HG03066 (cell line): ENCODE measurements around the gene MAP3K5.
A peak's percentile ranks its signal among the peaks of the same experiment; 100 is the strongest.
"Not testable (repeated sequence)": the region's sequence is repeated elsewhere in the genome, so short reads cannot be mapped to it uniquely, and the experiment has no call there.

Experiments
- ATAC-seq: cut with Tn5 transposase; IDR thresholded peaks from one replicate; pipeline ENCODE4 v1.9.1; 2021; ENCODE audit warnings: low read depth; ENCODE audit not compliant: unreplicated experiment

MAP3K5 gene, protein sequence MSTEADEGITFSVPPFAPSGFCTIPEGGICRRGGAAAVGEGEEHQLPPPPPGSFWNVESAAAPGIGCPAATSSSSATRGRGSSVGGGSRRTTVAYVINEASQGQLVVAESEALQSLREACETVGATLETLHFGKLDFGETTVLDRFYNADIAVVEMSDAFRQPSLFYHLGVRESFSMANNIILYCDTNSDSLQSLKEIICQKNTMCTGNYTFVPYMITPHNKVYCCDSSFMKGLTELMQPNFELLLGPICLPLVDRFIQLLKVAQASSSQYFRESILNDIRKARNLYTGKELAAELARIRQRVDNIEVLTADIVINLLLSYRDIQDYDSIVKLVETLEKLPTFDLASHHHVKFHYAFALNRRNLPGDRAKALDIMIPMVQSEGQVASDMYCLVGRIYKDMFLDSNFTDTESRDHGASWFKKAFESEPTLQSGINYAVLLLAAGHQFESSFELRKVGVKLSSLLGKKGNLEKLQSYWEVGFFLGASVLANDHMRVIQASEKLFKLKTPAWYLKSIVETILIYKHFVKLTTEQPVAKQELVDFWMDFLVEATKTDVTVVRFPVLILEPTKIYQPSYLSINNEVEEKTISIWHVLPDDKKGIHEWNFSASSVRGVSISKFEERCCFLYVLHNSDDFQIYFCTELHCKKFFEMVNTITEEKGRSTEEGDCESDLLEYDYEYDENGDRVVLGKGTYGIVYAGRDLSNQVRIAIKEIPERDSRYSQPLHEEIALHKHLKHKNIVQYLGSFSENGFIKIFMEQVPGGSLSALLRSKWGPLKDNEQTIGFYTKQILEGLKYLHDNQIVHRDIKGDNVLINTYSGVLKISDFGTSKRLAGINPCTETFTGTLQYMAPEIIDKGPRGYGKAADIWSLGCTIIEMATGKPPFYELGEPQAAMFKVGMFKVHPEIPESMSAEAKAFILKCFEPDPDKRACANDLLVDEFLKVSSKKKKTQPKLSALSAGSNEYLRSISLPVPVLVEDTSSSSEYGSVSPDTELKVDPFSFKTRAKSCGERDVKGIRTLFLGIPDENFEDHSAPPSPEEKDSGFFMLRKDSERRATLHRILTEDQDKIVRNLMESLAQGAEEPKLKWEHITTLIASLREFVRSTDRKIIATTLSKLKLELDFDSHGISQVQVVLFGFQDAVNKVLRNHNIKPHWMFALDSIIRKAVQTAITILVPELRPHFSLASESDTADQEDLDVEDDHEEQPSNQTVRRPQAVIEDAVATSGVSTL (N-terminal part only)

DNA sequence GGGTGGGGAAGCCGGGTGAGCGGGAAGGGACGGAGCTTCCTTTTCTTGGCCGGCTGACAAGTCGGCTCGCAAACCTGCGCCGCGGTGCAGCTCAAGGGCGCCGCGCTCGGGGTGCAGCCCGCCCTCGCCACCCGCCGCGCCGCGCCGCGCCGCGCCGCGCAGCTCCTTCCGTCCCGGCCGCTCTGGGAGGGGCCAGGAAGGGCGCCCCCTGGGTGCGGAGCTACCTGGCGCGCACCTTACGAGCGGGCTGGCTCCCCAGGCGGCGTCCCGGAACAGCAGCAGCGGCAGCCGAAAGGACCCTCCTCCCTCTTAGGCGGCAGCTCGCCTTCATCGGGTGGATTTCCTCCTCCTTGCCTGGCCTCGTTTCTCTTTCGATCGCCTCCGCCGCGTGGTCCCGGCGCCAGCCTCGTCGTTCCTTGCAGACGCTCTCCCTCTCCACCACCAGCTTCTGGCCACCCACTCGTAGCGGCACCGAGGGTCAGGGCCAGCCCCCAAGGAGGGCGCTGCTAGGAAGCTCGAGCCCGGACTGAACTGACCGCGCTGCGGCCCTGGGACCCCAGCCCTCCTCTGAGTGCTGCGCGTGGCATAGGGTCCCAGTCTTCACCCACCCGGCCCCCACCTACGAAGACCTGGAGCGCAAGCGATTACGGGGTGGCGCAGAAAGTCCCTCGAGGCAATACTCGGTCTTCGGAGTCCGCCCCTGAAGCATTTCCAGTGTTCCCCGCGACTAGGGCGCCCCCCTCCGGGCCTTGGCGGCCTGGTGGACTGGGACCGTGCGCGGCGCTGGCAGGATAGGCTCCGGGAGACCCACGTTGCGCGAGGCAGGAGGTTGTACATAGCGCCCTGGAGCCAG is at the start of gene MAP3K5:
TSS of gene MAP3K5 (minus strand) at position 68 of the 853 bp plus-strand sequence. CDS start 320 bp downstream, outside the sequence.
- ATAC-seq = peak; percentile 54

DNA sequence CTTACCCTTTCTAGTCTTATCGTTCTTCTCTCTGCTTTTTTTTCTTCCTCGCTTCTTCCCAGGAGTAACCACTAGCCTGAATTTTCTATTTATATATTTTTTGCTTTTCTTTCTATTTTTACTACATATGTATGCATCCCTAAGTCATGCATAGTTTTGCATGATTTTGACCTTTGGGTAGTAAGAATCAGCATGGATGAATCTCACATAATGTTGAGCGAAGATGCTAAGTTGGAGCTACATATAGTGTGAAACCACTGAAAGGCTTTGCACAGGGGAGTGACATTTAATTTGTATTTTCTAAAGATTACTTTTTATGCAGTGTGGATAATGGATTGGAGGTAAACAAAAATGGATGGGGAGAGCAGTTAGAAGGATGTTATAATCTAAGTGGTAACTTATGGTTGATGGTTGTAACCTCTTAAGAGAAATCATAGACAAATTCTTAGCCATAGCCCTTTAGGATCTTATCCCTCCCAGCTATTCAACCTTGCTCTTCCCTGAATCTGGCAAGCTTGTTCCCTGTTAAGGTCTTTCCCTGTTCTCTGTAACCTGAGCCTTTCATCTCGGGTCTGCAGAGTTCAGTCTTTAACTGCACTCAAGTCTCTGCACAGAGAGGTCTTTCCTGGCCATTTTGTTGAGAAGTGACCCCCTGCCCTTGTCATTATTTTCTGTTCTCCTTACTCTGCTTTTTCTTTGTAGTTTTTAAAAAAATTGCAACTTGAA is 48.2 kb upstream of the MAP3K5 start:
- no peak for ATAC-seq

DNA sequence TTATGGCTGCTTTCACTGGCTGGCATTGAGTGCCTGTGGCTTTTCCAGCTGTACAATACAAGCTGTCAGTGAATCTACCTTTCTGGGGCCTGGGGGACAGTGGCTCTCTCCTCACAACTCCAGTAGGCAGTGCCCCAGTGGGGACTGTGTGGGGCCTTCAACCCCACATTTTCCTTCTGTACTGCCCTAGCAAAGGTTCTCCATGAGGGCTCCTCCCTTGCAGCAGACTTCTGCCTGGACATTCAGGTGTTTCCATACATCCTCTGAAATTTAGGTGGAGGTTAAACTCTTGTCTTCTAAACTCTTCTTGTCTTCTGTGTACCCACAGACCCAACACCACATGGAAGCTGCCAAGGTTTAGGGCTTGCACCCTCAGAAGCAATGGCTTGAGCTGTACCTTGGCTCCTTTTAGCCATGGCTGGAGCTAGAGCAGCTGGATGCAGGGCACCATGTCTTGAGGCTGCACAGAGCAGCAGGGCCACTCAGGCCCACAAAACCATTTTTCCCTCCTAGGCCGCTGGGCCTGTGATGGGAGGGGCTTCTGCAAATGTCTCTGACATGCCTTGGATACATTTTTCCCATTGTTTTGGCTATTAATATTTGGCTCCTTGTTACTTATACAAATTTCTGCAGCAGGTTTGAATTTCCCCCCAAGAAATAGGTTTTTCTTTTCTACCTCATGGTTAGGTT is 39.7 kb upstream of the MAP3K5 start:
- ATAC-seq = no peak

DNA sequence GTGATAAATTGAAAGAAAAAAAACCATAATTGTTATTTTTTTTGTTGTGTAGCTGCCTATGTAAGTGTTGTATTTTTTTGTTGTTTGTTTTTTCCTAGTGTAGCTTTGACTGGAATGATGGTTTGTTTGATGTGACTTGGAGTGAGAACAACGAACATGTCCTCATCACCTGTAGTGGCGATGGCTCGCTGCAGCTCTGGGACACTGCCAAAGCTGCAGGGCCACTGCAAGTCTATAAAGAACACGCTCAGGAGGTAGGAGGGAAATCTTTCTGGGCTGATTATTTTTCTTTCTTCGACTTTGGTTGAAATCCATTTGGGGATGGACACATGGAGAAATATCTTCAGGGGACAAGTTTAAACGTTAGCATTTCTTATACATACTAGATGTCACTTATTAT is 33.9 kb upstream of the MAP3K5 start:
- ATAC-seq = no peak

DNA sequence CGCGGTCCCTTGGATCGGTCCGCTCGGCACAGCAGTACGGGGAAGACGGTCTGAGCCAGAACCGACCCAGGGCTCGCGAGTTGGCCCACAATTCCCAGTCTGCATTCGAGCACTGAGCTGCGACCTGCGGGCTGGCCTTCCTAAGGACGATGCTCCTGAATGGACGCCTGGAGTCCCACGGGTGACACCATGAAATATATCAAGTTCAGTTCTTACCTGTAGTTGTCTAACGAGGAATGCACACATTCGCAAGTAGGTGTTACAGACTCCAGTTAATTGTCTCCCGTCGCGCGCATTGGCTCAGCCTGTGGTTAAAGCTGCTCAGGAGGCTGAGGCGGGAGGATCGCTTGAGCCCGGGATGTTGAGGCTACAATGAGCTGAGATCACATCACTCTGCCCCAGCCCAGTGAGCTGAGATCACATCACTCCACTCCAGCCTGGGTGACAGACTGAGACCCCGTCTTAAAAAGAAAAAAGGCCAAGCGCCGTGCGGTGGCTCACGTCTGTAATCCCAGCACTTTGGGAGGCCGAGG is 30.9 kb upstream of the MAP3K5 start:
- no peak for ATAC-seq

DNA sequence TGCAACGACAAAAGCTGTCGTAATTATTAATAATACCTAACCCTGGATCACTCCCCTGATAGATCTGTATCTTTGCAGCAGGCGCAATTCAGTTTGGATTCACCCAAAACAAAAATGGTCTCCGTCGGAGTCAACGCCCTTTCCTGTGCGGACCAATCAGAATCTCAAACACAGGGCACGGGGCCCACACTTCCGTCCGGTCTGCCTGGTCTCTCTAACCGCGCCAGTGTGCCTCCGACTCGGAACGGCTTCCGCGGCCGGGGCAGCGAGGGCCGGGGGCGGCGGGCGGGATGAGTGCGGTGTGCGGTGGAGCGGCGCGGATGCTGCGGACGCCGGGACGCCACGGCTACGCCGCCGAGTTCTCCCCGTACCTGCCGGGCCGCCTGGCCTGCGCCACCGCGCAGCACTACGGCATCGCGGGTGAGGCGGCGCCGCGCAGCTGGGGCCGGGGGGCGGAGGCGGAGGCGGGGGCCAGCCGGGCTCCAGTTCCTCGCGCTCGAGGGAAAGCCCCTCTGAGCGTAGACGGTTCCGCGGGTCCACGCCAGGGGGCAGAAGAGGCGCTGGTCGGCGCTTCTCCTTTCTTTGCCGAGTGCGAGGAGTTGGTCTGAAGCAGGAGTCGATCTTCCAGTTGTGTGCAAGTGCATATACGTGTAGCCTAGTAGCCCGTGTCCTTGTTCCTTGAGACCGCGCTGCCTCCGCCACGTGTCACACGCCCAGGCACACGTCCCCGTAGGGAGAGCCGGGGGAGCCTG is 30.3 kb upstream of the MAP3K5 start, which contains the start of gene PEX7:
TSS of gene PEX7 (plus strand) at position 217 of the 752 bp plus-strand sequence. CDS start at position 291, 74 bp downstream.
- ATAC-seq = peak; percentile 98

DNA sequence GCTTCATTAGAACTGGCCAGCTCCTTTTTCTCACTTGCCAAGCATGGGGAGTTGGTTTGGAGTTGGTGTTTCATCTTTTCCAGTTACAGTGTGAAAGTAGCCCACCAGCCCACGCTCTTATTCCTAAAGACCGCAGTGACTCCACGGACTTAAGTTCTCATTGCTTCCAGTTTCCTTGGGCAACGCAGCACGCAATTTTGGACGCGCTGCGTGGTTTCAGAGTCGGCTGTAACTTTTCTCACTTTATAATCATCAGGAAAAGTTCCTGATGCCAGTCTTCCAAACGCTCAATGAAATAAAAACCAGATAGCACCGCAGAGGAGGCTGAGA is 29.7 kb upstream of the MAP3K5 start:
- peak; percentile 5 for ATAC-seq

DNA sequence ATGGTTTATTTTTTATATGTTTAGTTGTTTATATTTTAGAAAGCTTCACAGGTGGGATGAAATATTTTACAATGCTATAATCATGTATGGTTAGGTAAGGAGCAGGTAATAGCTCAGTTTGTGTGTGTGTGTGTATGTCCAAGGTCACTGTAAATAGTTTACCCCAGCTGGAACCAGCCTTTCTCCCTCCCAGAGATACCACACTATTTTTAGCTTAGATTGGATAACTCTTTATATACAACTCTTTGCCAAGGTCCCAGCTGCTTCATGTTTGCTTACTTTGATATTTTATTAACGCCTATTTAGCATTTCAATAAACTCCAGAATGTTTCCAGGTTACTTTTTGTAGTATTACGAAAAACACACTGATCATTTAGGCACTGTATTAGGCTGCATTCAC is 28.3 kb upstream of the MAP3K5 start:
- ATAC-seq = no peak

DNA sequence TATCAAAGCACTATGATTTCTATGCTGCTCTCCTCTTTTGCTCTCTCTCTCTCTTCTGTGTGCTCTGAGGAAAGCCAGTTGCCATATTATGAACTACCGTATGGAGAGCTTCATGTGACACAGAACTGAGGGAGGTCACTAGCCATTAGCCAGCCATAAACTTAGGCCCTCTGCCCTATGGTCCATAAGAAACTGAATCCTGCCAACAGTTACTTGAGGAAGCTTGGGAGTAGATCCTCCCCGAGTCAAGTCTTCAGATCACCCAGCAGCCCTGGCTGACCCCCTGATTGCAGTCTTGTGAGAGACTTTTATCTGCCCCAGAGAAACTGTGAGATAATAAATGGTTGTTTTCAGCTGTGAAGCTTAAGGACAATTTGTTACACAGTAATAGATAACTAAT is 24.4 kb upstream of the MAP3K5 start:
- ATAC-seq = no peak

DNA sequence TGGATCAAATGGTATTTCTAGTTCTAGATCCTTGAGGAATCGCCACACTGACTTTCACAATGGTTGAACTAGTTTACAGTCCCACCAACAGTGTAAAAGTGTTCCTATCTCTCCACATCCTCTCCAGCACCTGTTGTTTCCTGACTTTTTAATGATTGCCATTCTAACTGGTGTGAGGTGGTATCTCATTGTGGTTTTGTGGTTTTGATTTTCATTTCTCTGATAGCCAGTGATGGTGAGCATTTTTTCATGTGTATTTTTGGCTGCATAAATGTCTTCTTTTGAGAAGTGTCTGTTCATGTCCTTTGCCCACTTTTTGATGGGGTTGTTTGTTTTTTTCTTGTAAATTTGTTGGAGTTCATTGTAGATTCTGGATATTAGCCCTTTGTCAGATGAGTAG is 23.3 kb upstream of the MAP3K5 start:
- ATAC-seq = not testable (repeated sequence)

DNA sequence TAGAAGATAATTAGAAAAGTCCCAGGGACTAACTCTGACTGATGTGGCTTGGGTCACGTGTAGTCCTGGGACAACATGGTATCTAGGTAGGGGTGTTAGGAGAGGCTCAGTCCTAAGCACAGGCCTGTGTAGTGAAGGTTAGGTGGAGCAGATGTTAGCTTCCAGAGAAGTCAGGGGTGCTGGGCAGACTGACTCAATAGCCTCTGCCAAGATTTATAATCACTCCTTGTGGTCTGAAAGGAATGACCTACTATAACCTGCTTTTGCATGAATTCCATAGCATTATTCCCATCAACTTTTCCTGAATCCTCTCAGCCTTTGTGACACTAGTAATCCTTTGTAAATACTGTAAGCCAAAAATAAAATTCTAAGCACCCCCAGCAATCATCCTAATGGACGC is 19.9 kb upstream of the MAP3K5 start:
- no peak for ATAC-seq

DNA sequence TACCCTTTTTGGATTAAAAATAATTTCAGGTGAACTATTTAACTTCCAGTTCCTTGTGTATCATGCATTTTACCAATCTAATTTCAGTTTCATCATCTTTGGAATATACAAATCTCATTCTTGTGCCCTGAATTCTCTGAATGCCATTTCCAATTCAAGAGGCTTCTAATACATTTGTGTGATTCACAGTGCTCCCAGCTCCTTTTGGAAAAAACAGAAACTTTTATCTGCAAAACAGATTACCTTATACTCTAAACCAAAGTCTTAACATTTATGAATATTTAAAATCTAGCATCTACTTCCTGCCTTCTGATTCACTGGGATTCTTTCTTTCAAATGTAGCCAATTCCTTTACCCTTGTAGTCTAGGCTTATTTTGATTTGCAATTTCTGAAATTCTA is 19.0 kb upstream of the MAP3K5 start:
- no peak for ATAC-seq

DNA sequence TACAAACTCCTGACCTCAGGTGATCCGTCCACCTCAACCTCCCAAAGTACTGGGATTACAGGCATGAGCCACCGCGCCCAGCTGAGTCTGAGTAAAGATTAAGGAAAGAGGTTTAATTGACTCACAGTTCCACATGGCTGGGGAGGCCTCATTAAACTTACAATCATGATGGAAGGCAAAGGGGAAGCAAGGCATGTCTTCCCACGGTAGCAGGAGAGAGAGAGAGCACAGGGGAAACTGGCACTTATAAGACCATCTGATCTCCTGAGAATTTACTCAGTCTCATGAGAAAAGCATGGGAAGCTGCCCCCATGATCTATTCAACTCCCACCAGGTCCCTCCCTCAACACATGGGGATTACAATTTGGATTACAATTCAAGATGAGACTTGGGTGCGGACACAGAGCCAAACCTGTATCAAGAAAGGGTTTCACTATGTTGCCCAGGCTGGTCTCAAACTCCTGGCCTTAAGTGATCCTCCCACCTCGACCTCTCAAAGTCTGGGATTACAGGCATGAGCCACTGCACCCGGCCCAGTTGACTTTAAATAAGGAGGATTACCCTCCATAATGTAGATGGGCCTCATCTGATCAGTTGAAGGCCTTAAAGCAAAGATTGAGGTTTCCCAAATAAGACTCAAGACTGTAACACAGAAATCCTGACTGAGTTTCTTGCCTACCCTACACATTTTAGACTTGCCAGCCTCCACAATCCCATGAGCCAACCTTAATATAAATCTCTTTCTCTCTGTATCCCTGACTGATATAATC is 17.0 kb upstream of the MAP3K5 start:
- no peak for ATAC-seq

DNA sequence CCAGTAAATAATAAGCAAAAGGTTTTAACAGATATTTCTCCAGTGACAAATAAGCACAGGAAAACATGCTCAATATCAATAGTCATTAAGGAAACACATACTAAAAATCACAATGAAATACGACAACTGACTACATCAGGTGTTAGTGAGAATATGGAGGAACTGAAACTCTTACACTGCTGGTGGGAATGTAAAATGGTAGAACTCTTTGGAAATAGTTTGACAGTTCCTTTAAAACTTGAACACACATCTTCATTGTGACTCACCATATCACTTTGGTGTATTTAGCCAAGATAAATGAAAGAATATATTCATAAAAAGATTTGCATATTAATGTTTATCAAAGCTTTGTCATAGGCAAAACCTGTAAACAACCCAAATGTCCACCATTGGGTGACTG is 11.3 kb upstream of the MAP3K5 start:
- no peak for ATAC-seq

DNA sequence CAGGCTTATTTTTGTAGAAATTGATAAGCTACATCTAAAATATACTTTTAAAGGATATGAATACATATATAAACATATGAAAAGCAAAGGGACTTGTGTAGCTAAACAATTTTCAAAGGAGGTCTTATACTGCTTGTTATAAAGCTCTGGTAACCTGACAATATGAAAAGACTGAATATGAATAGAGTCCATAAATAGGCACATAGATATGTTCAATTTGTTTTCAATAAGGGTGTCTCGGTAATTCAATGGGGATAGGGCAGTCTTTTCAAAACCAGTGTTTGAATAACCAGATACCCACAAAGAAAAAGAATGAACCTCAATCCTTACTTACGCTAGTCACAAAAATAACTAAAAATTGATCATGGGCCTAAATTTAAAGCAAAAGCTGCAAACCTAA is 9.3 kb upstream of the MAP3K5 start:
- ATAC-seq = no peak

DNA sequence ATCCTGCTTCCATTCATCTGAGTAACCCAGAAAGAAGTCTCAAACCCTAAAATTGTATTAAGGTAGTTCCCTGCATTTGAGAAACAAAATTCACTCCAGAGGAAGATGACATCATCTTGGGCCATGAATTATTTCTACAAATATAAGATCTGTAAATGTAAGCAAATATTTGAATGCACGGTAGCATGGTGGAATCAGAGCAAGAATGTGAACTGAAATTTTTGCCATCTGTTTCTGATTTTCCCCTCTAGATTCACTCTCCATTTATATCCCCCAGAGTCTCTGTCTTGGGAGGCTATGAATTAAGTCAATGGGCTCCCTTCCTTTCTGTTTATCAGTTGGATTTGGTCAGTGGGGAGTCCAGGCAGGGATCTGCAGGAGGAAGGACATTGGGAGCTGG is 5.8 kb upstream of the MAP3K5 start:
- no peak for ATAC-seq

DNA sequence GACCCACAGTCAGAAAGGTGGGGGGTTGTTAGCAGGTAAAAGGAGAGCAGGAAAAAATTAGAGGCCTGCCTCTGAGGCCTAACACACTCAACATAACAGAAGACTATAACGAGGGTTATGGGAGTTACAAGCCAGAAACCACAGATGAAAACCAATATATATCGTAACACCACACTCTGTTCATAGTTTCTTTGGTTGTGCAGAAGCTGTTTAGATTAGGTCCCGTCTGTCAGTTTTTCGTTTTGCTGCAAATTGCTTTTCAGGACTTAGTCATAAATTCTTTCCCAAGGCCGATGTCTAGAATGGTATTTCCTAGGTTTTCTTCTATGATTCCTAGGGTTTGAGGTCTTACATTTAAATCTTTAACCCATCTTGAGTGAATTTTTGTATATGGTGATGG is 3.7 kb upstream of the MAP3K5 start:
- no peak for ATAC-seq
